ENCODE results near the gene WDFY4.

Gene WDFY4

GRCh38 chr10:48811461-48811860 lies 126.8 kb downstream of the WDFY4 start:
- no peak for DNase-seq
- no peak for TF ChIP-seq CTCF (IDR thresholded peaks at IDR 0.05)
- H3K27me3 Mint-ChIP-seq (ENCODE audit: low read depth, poor library complexity) = peaks cover 18% of the 10 kb centered on the region
- no peak overlapping the region for H3K27ac Mint-ChIP-seq
- no peak overlapping the region for H3K4me3 Mint-ChIP-seq
- no peaks in the 10 kb centered on the region for H3K9me3 Mint-ChIP-seq
- H3K36me3 Mint-ChIP-seq (ENCODE audit: low read depth) = no peaks in the 10 kb centered on the region
- peaks cover 15% of the 10 kb centered on the region for H3K4me1 Mint-ChIP-seq

GRCh38 chr10:48811917-48812316 lies 127.2 kb downstream of the WDFY4 start:
- peaks cover 18% of the 10 kb centered on the region for H3K27me3 Mint-ChIP-seq (ENCODE audit: low read depth, poor library complexity)
- no peaks in the 10 kb centered on the region for H3K9me3 Mint-ChIP-seq
- H3K27ac Mint-ChIP-seq = no peak overlapping the region
- H3K4me3 Mint-ChIP-seq = no peak overlapping the region
- no peak for DNase-seq
- H3K36me3 Mint-ChIP-seq (ENCODE audit: low read depth) = no peaks in the 10 kb centered on the region
- peaks cover 10% of the 10 kb centered on the region for H3K4me1 Mint-ChIP-seq
- TF ChIP-seq CTCF (IDR thresholded peaks at IDR 0.05) = no peak

- H3K27ac Mint-ChIP-seq = no peak overlapping the region
- no peak overlapping the region for H3K4me3 Mint-ChIP-seq
- H3K9me3 Mint-ChIP-seq = no peaks in the 10 kb centered on the region
- no peak for TF ChIP-seq CTCF (IDR thresholded peaks at IDR 0.05)
- peaks cover 9% of the 10 kb centered on the region for H3K4me1 Mint-ChIP-seq
- peaks cover 24% of the 10 kb centered on the region for H3K27me3 Mint-ChIP-seq (ENCODE audit: low read depth, poor library complexity)
- no peak for DNase-seq
- H3K36me3 Mint-ChIP-seq (ENCODE audit: low read depth) = no peaks in the 10 kb centered on the region
Measured at GRCh38 chr10:48813291-48813690, 128.6 kb downstream of the WDFY4 start.

- DNase-seq = no peak
- H3K27ac Mint-ChIP-seq = no peak overlapping the region
- H3K36me3 Mint-ChIP-seq (ENCODE audit: low read depth) = no peaks in the 10 kb centered on the region
- peaks cover 21% of the 10 kb centered on the region for H3K27me3 Mint-ChIP-seq (ENCODE audit: low read depth, poor library complexity)
- H3K4me3 Mint-ChIP-seq = no peak overlapping the region
- TF ChIP-seq CTCF (IDR thresholded peaks at IDR 0.05) = no peak
- H3K9me3 Mint-ChIP-seq = no peaks in the 10 kb centered on the region
- peaks cover 9% of the 10 kb centered on the region for H3K4me1 Mint-ChIP-seq
Measured at GRCh38 chr10:48813825-48814224, 129.2 kb downstream of the WDFY4 start.

GRCh38 chr10:48814933-48815332 lies 130.3 kb downstream of the WDFY4 start:
- Mint-ChIP-seq H3K9me3 (no peaks in the 10 kb centered on the region), H3K4me1 (peaks cover 9% of the 10 kb centered on the region), H3K27me3 (ENCODE audit: low read depth, poor library complexity) (peaks cover 24% of the 10 kb centered on the region), H3K27ac (no peak overlapping the region), H3K4me3 (no peak overlapping the region), H3K36me3 (ENCODE audit: low read depth) (no peaks in the 10 kb centered on the region)
- TF ChIP-seq CTCF (IDR thresholded peaks at IDR 0.05) = no peak
- no peak for DNase-seq

- H3K27me3 Mint-ChIP-seq (ENCODE audit: low read depth, poor library complexity) = peaks cover 29% of the 10 kb centered on the region
- H3K36me3 Mint-ChIP-seq (ENCODE audit: low read depth) = no peaks in the 10 kb centered on the region
- no peak overlapping the region for H3K27ac Mint-ChIP-seq
- no peak for TF ChIP-seq CTCF (IDR thresholded peaks at IDR 0.05)
- no peaks in the 10 kb centered on the region for H3K9me3 Mint-ChIP-seq
- no peak for DNase-seq
- no peak overlapping the region for H3K4me3 Mint-ChIP-seq
- H3K4me1 Mint-ChIP-seq = peaks cover 9% of the 10 kb centered on the region
Measured at GRCh38 chr10:48817141-48817540, 132.5 kb downstream of the WDFY4 start.
